Bronchial epithelial cell (primary cell): ENCODE measurements around the gene SPATA12. TPM values are rescaled to one million over a fixed set of nuclear protein-coding genes. Genes with fewer than 3 reads are reported as not detected.

Source experiments
- DNase-seq: peaks from one replicate; pipeline ENCODE4 v3.0.0-alpha.2; 2010; ENCODE audit warnings: low read depth
- FAIRE-seq: peaks from 2 replicates; lab custom pipeline; 2011; peaks lifted over from hg19 to GRCh38; lab: Jason Lieb, UNC
- H3K27me3 ChIP-seq: 2 replicates; pipeline ENCODE4 v1.5.1; 2011; ENCODE audit warnings: low read length; ENCODE audit not compliant: control insufficient read depth, insufficient read depth
- H3K36me3 ChIP-seq: 2 replicates; pipeline ENCODE4 v1.5.1; 2011; ENCODE audit warnings: low read length; ENCODE audit not compliant: control insufficient read depth, insufficient read depth
- H3K4me3 ChIP-seq: 2 replicates; pipeline ENCODE4 v1.5.1; 2011; ENCODE audit warnings: mild to moderate bottlenecking, low read depth, low read length, control low read depth
- CTCF ChIP-seq: IDR thresholded peaks from 2 replicates; pipeline ENCODE4 v1.5.1; 2011; ENCODE audit warnings: mild to moderate bottlenecking, moderate library complexity, low read length, control low read depth, inconsistent platforms; ENCODE audit not compliant: insufficient read depth, severe bottlenecking
- total RNA-seq: library from RNA; depleted of rRNA; stranded (reverse); fragments of >200 nt; gene quantifications from 2 replicates; pipeline ENCODE4 v1.2.1, GENCODE V29; 2014

SPATA12 gene
- total RNA-seq, 1 donor from 2014 or later = not detected

- TF ChIP-seq CTCF = no peak
Measured at GRCh38 chr3:57118254-57118653, 57.8 kb downstream of the SPATA12 start.

GRCh38 chr3:57120040-57120439 lies 59.6 kb downstream of the SPATA12 start:
- FAIRE-seq = no peak
- DNase-seq = no peak
- no peak for TF ChIP-seq CTCF

More at GRCh38 chr3:57118254-57118653, 57.8 kb downstream of the SPATA12 start:
- Histone ChIP-seq H3K27me3 (peaks cover 4% of the 10 kb centered on the region), H3K4me3 (no peak overlapping the region), H3K36me3 (no peaks in the 10 kb centered on the region)
- DNase-seq = no peak
- FAIRE-seq = no peak

GRCh38 chr3:57120451-57121174 lies 60.1 kb downstream of the SPATA12 start:
- FAIRE-seq (no peak), DNase-seq (no peak)
- peaks cover 4% of the 10 kb centered on the region for H3K27me3 ChIP-seq
- no peaks in the 10 kb centered on the region for H3K36me3 ChIP-seq
- no peak for TF ChIP-seq CTCF
- no peak overlapping the region for H3K4me3 ChIP-seq

More at GRCh38 chr3:57120040-57120439, 59.6 kb downstream of the SPATA12 start:
- peaks cover 4% of the 10 kb centered on the region for H3K27me3 ChIP-seq
- no peaks in the 10 kb centered on the region for H3K36me3 ChIP-seq
- H3K4me3 ChIP-seq = no peak overlapping the region

Other genes with a start within 250 kb of the SPATA12 start
- 1.1 and 2.3 TPM in 2 replicates for gene IL17RD, start 104.7 kb downstream of the SPATA12 start, total RNA-seq
- gene HESX1, start 139.3 kb downstream of the SPATA12 start, total RNA-seq = 0.13 and 0.26 TPM in 2 replicates
- 29.5 and 32.5 TPM in 2 replicates for gene APPL1, start 167.1 kb downstream of the SPATA12 start, total RNA-seq
- gene ASB14, start 232.0 kb downstream of the SPATA12 start, total RNA-seq = not detected in 2 replicates